SKM-1 (cell line): ENCODE measurements around the gene RNF39.

Source experiments
- DNase-seq: peaks from one replicate; lab custom pipeline; 2025; ENCODE audit not compliant: unreplicated experiment; lab: John Stamatoyannopoulos, UW

Gene RNF39

GRCh38 chr6:30097902-30098768, 22.6 kb upstream of the RNF39 start:
- no peak for DNase-seq

- no peak for DNase-seq
Measured at GRCh38 chr6:30096829-30097228, 21.3 kb upstream of the RNF39 start.

DNA sequence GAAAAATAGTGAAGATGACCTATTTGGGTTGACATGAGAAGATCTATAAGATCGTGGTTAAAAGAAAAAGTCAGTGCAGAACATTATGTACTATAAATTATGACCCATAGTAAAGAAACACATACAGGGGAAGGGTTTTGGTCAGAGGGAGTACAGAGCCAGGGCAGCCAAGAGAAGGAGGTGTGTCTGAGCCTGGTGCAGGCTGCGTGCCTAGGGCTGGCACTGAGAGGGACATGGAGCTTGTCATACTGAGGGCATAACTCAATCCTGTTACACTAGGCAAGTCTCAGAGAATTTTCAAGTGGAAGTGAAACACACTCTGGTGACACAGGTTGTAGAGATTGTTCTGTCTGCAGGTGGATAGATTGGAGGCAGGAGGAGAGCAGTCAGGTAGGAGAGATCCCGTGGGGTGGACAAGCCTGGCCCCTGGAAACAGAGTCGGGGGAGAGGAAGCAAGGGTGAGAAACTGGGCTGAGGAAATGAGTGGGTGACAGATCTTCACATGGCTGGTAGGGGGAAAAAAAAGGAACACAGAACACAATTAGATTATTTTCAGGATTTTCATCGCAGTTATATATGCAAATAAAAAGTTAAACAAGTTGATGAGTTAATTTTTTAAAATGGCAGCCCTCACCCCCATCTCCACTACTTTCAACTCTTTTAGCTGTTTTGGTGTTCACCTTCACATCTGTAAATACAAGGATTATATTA, 18.5 kb upstream of the RNF39 start:
- DNase-seq = no peak

GRCh38 chr6:30092852-30093543, 17.4 kb upstream of the RNF39 start:
- no peak for DNase-seq

DNA sequence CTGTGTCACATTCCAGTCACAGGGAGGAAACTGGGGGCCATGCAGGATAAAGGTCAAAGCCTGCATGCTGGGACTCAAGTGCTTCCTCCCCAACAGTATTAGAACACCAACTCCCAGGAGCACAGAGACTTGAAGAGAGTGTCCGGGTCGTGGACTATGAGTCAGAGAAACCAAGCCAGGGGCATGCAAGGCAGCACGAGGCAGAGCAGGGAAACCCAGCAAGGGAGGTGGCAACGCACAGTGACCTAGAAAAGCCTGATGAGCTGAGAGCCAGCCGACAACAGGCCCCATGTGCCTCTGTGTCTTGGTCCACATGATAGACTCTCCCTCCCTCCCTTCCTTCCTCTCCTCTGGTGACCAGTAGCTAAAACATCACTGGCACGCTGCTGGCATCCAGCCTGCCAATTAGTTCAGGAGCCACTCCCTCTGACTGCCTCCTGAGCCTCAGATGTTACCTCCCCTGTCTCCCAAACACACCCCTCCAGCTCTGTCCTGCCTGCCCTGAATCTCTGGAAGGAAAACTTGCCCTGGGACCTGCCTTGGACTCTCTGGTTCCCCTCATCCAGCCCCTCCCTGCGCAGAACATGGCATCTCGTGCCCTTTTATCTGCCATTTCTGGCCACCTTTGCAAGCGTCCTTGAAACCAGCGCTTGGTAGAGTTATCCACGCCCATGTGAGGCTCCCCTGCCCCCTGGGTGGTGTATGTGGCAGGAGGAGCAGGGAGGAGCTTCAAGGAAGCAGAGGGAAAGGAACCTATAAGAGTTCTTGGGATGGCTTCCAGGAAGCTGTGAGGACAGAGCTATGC, 16.2 kb upstream of the RNF39 start:
- DNase-seq = no peak

DNA sequence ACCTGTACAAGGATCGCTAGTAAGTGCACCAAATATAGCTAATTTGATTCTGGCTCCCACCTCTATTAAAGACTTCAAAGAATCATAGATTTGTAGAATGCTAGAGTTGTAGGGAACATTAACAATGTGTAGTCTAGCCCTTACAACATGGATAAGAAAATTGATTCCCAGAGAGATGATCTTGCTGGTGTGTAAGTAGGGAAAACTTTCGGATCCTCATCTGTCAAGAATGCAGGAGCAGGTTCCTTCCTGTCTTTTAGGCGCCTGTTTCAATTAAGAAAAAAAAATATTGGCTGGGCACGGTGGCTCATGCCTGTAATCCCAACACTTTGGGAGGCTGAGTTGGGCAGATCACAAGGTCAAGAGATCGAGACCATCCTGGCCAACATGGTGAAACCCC, 12.3 kb upstream of the RNF39 start:
- DNase-seq = no peak

- no peak for DNase-seq
Measured at GRCh38 chr6:30077218-30077617, 1.6 kb upstream of the RNF39 start.

GRCh38 chr6:30075790-30076732, 492 bp upstream of the RNF39 start:
- no peak for DNase-seq

DNA sequence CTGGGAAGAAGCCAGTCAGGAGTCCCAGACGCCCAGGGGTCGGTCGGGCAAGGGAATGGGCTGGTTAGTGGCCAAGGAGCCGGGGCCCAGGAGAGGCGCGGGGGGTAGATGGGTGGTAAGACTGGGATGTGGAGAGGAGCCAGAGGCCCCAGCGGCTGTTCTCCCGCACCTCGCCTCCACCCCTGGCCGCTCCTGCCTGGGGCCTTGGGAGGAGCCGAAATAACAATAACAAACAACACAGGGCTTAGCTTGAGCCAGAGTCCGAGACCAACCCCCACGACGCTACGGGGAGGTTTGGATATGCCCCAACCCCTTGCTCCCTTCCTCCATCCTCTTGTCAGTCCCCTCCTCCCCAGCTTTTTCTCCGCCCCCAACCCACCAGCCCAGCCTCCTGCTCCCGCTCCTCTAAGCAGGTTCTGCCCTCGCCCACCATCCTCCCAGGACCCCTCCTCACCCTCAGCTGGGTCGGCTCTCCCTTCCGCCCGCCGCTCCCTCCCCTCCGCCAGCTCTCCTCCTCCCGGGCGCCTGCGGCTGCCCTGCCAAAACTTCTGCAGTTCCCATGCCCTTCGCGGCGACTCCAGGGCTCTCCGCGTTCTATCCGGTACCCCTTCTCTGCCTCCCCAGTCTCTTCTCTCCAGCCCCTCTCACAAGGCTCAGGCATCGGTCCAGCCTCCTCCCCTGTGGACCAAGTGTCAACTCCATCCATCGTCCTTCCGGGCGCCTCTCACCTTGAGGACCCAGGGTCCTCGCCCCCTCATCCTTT, 1.1 kb downstream of the RNF39 start:
- no peak for DNase-seq

- DNase-seq = no peak
Measured at GRCh38 chr6:30073489-30074235, 1.9 kb downstream of the RNF39 start.

GRCh38 chr6:30071858-30072257, 3.7 kb downstream of the RNF39 start:
- no peak for DNase-seq

DNA sequence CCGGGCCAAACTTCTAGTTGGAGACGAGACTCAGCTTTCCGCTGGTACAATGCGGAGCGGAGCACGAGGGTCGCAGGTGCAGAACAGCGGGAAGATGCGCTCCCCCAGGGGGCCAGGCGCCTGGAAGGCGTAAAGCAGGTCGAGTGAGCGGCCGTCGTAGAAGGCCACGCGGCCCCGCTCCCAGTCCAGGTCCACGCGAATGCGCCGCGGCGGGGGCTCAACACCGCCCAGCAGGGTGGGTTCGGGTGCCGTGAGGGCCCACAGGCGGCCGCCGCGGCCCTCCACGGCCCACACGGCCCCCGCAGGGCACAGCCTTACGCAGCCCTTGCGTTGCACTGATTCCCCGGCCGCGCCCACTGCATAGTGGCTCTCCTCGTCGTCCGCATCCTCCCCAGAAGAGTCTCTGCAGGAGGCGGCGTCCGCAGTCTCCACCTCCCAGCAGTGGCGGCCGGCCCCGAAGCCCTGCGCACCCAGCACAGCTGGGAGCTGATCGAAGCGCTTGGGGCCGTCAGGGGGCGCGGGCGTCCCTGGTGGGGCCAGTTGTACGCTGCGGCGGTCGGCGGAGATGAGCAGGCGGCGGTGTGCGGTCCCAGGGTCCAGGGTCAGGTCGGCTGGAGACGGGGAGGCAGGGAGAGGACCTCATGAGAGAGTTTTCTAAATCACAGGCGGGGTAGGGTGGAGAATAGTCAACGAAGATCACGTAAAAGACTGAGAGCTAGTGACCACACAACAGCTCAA, 4.3 kb downstream of the RNF39 start:
- DNase-seq = no peak

DNA sequence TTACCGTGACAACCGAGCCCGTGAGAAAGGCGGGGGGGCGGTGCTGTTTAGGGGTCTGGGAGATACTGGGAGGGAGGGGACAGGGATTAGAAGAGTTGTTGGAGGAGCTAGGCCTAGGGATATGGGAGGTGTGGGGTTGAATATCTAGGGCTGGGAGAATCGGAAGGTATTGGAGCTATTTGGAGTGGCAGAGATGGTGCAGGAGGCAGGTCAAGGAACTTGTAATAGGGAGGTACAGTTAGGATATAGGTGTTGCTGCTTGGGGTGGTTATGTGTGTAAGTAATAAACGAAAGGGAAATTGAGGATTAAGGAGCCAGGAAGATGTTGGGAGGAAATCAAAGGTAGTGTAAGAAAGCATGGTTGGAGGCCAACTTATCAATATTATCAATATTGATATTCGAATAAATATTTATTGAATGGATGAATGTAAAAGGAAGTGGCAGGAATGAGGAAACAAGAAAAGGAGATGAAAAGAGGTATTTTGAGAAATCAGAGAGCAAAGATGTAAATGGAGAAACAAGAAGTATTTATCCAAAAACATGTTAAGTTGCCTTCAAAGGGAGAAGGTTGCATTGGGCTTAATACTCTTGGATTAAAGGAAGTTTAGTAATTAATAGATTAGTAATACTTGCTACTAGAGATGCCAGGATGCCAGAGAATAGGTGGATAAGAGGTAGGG, 8.0 kb downstream of the RNF39 start:
- DNase-seq = no peak

GRCh38 chr6:30066577-30067459, 8.8 kb downstream of the RNF39 start, which contains the start of gene PPP1R11:
PPP1R11 (plus strand) TSS chr6:30067198; CDS start chr6:30067411, 213 bp downstream.
- peak; percentile 99 for DNase-seq

DNA sequence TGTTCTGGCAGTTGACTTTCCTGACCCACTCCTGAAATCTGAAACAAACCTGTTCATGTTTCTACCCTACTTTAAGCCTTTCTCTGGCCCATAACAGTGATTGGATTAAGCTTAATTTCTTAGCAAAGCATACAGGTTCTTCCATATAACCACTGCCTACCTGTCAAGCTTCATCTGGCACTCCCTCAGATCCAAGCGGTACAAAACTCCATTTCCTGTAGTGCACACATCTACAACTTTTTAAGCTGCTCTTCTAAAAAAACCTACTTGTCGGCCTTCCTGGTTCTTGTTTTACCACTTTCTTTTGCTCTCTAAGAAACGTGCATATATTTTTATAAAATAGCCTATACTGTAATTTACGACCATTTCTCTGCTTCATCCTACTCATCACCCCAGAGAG, 9.5 kb downstream of the RNF39 start:
- DNase-seq = no peak

DNA sequence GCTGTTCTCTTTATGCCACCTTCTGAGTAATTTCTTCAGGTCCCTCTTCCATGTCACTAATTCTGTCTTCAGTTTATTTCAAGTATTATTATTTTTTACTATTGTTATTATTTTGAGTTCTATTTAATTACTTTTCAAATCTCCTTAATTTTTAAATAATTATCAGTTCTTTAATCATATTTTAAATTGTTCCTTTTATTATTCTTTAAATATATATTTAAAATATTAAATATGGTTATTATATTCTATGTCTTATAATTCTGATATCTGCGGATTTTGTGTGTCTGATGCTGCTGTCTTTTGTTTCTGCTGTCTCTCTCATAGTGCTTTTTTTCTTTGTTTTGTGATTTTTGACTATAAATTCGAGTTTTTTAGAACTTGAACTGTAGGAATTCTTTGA, 12.3 kb downstream of the RNF39 start:
- no peak for DNase-seq
